Osteocyte (in vitro differentiated cells): ENCODE data around the gene CFB. TPM values are rescaled to one million over a fixed set of nuclear protein-coding genes. Genes with fewer than 3 reads are reported as not detected.

ENCODE experiments used
- DNase-seq: peaks from one replicate; pipeline ENCODE4 v3.0.0; 2021; ENCODE audit warnings: mixed read lengths; ENCODE audit not compliant: unreplicated experiment; ENCODE audit errors: extremely low spot score
- H3K27ac Mint-ChIP-seq: one replicate; pipeline ENCODE4 v1.8.0; 2021; ENCODE audit warnings: mild to moderate bottlenecking, mixed read lengths; ENCODE audit not compliant: unreplicated experiment
- H3K27me3 Mint-ChIP-seq: one replicate; pipeline ENCODE4 v1.8.0; 2021; ENCODE audit warnings: mixed read lengths; ENCODE audit not compliant: unreplicated experiment
- H3K36me3 Mint-ChIP-seq: one replicate; pipeline ENCODE4 v1.8.0; 2021; ENCODE audit warnings: mixed read lengths; ENCODE audit not compliant: unreplicated experiment
- H3K4me1 Mint-ChIP-seq: one replicate; pipeline ENCODE4 v1.8.0; 2021; ENCODE audit warnings: mixed read lengths; ENCODE audit not compliant: unreplicated experiment
- H3K4me3 Mint-ChIP-seq: one replicate; pipeline ENCODE4 v1.8.0; 2021; ENCODE audit warnings: mild to moderate bottlenecking, moderate library complexity, mixed read lengths; ENCODE audit not compliant: unreplicated experiment
- H3K9me3 Mint-ChIP-seq: one replicate; pipeline ENCODE4 v1.8.0; 2021; ENCODE audit warnings: mixed read lengths; ENCODE audit not compliant: unreplicated experiment
- CTCF ChIP-seq: fragments of 200-600 bp; sonication (generic); IDR thresholded peaks from 2 replicates; pipeline ENCODE4 v1.5.0; 2021; ENCODE audit warnings: antibody characterized with exemption, mild to moderate bottlenecking, moderate library complexity
- total RNA-seq: library from RNA; stranded (reverse); gene quantifications from 2 replicates; pipeline ENCODE4 v1.2.1, GENCODE V29; 2021

CFB gene
- total RNA-seq, 1 donor from 2014 or later, result 6.9 TPM

GRCh38 chr6:31898383-31899011 lies 47.4 kb upstream of the CFB start:
- DNase-seq, result no peak

GRCh38 chr6:31899215-31899614 lies 46.7 kb upstream of the CFB start:
- H3K27ac Mint-ChIP-seq, result no peak overlapping the region
- no peaks in the 10 kb centered on the region for H3K9me3 Mint-ChIP-seq
- no peak for TF ChIP-seq CTCF
- DNase-seq, result no peak
- H3K4me3 Mint-ChIP-seq, result peak overlapping the region; percentile 56
- peaks cover 25% of the 10 kb centered on the region for H3K4me1 Mint-ChIP-seq
- no peaks in the 10 kb centered on the region for H3K27me3 Mint-ChIP-seq
- no peaks in the 10 kb centered on the region for H3K36me3 Mint-ChIP-seq

More at GRCh38 chr6:31898383-31899011, 47.4 kb upstream of the CFB start:
- H3K36me3 Mint-ChIP-seq, result no peaks in the 10 kb centered on the region
- H3K4me3 Mint-ChIP-seq, result peak overlapping the region; percentile 95
- H3K4me1 Mint-ChIP-seq, result peaks cover 25% of the 10 kb centered on the region
- no peaks in the 10 kb centered on the region for H3K9me3 Mint-ChIP-seq
- TF ChIP-seq CTCF, result no peak
- peak overlapping the region; percentile 80 for H3K27ac Mint-ChIP-seq
- no peaks in the 10 kb centered on the region for H3K27me3 Mint-ChIP-seq

GRCh38 chr6:31899882-31900722 lies 45.8 kb upstream of the CFB start:
- DNase-seq, result no peak
- H3K27me3 Mint-ChIP-seq, result no peaks in the 10 kb centered on the region
- H3K36me3 Mint-ChIP-seq, result no peaks in the 10 kb centered on the region
- no peaks in the 10 kb centered on the region for H3K9me3 Mint-ChIP-seq
- peaks cover 25% of the 10 kb centered on the region for H3K4me1 Mint-ChIP-seq
- H3K4me3 Mint-ChIP-seq, result no peak overlapping the region
- no peak overlapping the region for H3K27ac Mint-ChIP-seq
- no peak for TF ChIP-seq CTCF

- Mint-ChIP-seq H3K4me1 (peaks cover 25% of the 10 kb centered on the region), H3K27me3 (peaks cover under 1% of the 10 kb centered on the region)
- no peak for TF ChIP-seq CTCF
These were observed 44.9 kb upstream of the CFB start for GRCh38 chr6:31900917-31901414.

GRCh38 chr6:31901415-31901952 lies 44.4 kb upstream of the CFB start:
- no peaks in the 10 kb centered on the region for H3K9me3 Mint-ChIP-seq
- H3K27ac Mint-ChIP-seq, result peak overlapping the region; percentile 41

More at GRCh38 chr6:31900917-31901414, 44.9 kb upstream of the CFB start:
- peak overlapping the region; percentile 82 for H3K4me3 Mint-ChIP-seq
- no peak for DNase-seq
- H3K9me3 Mint-ChIP-seq, result no peaks in the 10 kb centered on the region
- H3K27ac Mint-ChIP-seq, result peak overlapping the region; percentile 41
- H3K36me3 Mint-ChIP-seq, result no peaks in the 10 kb centered on the region

More at GRCh38 chr6:31901415-31901952, 44.4 kb upstream of the CFB start:
- H3K36me3 Mint-ChIP-seq, result peaks cover under 1% of the 10 kb centered on the region
- H3K4me1 Mint-ChIP-seq, result peaks cover 22% of the 10 kb centered on the region
- no peak for DNase-seq
- peaks cover 4% of the 10 kb centered on the region for H3K27me3 Mint-ChIP-seq
- TF ChIP-seq CTCF, result no peak
- H3K4me3 Mint-ChIP-seq, result peak overlapping the region; percentile 82
